Measurements from ENCODE around the gene KRTAP4-16.
"Not testable (repeated sequence)": the region's sequence is repeated elsewhere in the genome, so short reads cannot be mapped to it uniquely, and the experiment has no call there.

The KRTAP4-16 gene

GRCh38 chr17:41069031-41069430, 33.0 kb downstream of the KRTAP4-16 start:
- no peak for DNase-seq

GRCh38 chr17:41067281-41067680, 34.7 kb downstream of the KRTAP4-16 start:
- no peak for DNase-seq

GRCh38 chr17:41065829-41066624, 36.0 kb downstream of the KRTAP4-16 start, which contains the start of gene KRTAP2-4:
Gene KRTAP2-4, minus strand, starts transcription at chr17:41065879. Its CDS starts 34 bp downstream, at chr17:41065845.
- no peak for DNase-seq

- DNase-seq: not testable (repeated sequence)
Measured at GRCh38 chr17:41065016-41065689, 36.9 kb downstream of the KRTAP4-16 start.

GRCh38 chr17:41064301-41064700, 37.7 kb downstream of the KRTAP4-16 start:
- DNase-seq: no peak

- no peak for DNase-seq
Measured at GRCh38 chr17:41063449-41063848, 38.6 kb downstream of the KRTAP4-16 start.

- no peak for DNase-seq
Measured at GRCh38 chr17:41061964-41062363, 40.0 kb downstream of the KRTAP4-16 start.

- DNase-seq: no peak
Measured at GRCh38 chr17:41060052-41060604, 41.9 kb downstream of the KRTAP4-16 start, which contains the start of gene KRTAP2-3. Gene KRTAP2-3, minus strand, starts transcription at chr17:41060114. Its CDS starts 64 bp downstream, at chr17:41060050.

GRCh38 chr17:41059276-41060051, 42.5 kb downstream of the KRTAP4-16 start:
- DNase-seq: not testable (repeated sequence)

GRCh38 chr17:41058741-41059140, 43.3 kb downstream of the KRTAP4-16 start:
- DNase-seq: no peak

- no peak for DNase-seq
Measured at GRCh38 chr17:41057547-41057946, 44.5 kb downstream of the KRTAP4-16 start.

GRCh38 chr17:41055130-41055529, 46.9 kb downstream of the KRTAP4-16 start, which contains the start of gene KRTAP2-2:
Gene KRTAP2-2, minus strand, starts transcription at chr17:41055230. Its CDS starts 19 bp downstream, at chr17:41055211.
- not testable (repeated sequence) for DNase-seq

- not testable (repeated sequence) for DNase-seq
Measured at GRCh38 chr17:41054556-41054955, 47.5 kb downstream of the KRTAP4-16 start.

- no peak for DNase-seq
Measured at GRCh38 chr17:41054025-41054424, 48.0 kb downstream of the KRTAP4-16 start.

- no peak for DNase-seq
Measured at GRCh38 chr17:41052566-41052965, 49.4 kb downstream of the KRTAP4-16 start.
